HG03280 (cell line): ENCODE data around the gene NAA80.
A peak's percentile ranks its signal among the peaks of the same experiment; 100 is the strongest.

Experiments used
- ATAC-seq: cut with Tn5 transposase; IDR thresholded peaks from one replicate; pipeline ENCODE4 v1.9.1; 2021; ENCODE audit warnings: mild to moderate bottlenecking, moderate library complexity; ENCODE audit not compliant: unreplicated experiment

NAA80 gene

GRCh38 chr3:50330330-50330729 lies 31.1 kb upstream of the NAA80 start:
- no peak for ATAC-seq

GRCh38 chr3:50327943-50328691 lies 28.9 kb upstream of the NAA80 start, which contains the start of gene TUSC2:
TUSC2 (minus strand) TSS chr3:50328223; CDS start chr3:50328099, 124 bp downstream.
- peak; percentile 86 for ATAC-seq

DNA sequence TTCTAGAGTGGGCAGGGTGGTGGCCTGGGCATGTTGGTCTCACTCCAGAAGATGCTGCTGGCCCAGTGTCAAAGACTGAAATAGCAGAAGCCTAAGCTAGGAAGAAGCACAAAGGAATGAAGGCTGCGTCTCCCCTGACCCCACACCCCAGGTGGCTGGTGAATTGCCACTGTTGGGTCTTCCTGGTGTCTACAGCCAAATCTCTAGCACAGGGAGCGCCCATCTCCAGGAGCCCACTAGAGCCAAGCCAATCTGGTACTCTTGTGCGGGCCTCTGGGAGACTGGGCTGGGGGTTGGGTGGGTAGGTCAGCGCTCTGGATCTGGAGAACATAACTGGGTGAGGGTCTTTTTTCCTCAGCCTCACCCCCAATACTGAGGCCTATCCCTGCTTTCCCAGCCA lies 27.9 kb upstream of the NAA80 start:
- ATAC-seq, result no peak

DNA sequence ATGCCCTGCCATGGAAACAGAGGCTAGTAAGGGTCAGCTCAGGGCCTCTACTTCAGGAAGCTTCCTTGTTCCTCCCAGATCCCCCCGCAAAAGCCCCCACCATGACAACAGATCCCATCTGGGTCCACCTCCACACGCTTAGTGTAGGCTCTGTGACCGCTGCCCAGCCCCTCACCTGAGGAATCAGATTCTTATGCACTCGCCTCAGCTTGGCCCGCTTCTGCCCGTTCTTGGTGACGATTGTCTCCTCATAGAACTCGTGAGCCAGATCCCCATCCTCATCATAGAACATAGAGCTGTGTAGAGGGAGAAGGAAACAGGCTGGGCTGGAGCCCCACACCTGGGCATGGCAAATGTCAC lies 27.0 kb upstream of the NAA80 start:
- ATAC-seq, result no peak

- ATAC-seq, result no peak
Observed at GRCh38 chr3:50325497-50326181, 26.4 kb upstream of the NAA80 start.

DNA sequence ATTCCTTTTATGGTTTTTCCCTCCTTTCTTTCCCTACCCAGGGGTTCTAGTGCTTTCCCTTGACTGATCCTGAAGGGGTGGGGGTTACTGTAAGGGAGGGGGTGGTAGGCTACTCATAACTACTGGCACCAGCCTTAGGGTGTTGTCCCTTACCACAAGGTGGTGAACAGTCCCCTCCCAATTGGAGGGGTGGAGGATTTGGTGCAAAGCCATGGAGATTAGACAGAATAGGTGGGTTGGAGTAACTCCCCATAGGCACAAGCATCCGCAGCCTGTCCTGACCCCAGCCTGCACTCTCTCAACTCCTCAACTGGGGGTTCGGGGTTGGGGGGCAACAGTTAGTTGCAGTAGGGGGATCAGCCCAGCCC lies 25.9 kb upstream of the NAA80 start:
- ATAC-seq, result no peak

DNA sequence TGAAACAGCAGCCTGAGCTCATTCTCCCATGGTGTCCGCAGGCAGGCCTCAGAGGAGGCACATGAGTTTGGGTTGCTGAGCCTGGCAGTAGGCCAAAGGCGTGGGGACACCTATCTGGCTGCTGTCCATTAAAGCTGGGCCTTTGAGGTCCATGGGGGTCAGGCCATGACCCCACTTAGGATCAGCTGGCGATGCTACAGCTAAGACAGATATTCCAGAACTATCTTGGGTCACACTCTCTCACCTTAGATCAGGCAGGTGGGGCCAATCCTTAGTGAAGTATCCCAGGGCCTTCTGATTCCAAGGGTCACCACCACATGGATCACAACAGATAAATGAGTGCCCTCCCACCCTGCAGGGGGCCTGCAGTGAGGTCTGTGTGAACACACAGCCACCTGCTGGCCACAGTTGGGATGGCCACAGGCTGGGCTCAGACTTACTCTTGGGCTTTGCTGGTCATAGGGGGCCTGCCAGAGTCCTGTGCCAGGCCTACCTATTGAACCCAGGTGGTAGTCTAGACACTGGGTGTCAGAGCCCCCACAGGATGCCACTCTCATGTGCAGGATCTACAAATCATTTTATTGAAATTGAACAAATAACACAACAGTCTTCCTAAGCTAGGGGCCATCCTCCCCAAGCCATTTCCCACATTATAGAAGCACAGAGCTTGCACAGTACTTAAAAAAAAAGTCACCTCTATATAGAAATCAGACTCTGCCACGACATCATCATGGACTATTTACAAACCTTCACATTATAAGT lies 25.3 kb upstream of the NAA80 start:
- ATAC-seq, result no peak

DNA sequence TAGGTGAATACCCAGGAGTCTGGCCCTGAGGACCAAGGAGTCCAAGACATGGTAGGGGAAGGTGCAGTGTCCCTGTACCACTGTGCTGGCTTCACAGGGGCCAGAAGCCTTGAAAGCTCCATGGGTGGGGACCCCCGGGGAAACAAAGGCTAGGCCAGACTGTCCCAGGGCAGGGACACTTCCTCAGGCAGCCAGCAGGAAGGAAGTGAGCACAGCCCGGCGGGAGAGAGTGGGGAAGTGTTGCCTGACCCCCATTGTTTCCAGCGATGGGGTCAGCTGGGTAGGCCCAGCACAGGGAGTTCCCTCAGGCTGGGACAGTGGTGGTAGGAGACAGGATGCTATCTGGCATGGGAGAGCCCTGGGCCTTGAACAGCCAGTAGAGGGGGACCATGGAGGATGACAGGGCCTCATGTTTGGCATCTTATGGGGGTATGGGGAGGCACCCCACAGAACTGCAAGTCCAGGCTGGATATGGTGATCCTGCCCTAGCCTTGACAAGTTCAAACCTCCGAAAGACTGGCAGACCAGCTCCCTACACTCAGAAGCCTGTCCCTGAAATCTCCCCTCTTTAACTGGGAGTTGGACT lies 24.5 kb upstream of the NAA80 start:
- no peak for ATAC-seq

GRCh38 chr3:50323092-50323600 lies 23.9 kb upstream of the NAA80 start:
- ATAC-seq, result no peak

GRCh38 chr3:50322386-50323091 lies 23.3 kb upstream of the NAA80 start, which contains the start of gene HYAL2:
HYAL2 (minus strand) TSS chr3:50322745; CDS start chr3:50320489, 2,256 bp downstream.
- ATAC-seq, result no peak

GRCh38 chr3:50322115-50322385 lies 22.8 kb upstream of the NAA80 start:
- no peak for ATAC-seq

- peak; percentile 74 for ATAC-seq
Observed at GRCh38 chr3:50321336-50322114, 22.3 kb upstream of the NAA80 start.

DNA sequence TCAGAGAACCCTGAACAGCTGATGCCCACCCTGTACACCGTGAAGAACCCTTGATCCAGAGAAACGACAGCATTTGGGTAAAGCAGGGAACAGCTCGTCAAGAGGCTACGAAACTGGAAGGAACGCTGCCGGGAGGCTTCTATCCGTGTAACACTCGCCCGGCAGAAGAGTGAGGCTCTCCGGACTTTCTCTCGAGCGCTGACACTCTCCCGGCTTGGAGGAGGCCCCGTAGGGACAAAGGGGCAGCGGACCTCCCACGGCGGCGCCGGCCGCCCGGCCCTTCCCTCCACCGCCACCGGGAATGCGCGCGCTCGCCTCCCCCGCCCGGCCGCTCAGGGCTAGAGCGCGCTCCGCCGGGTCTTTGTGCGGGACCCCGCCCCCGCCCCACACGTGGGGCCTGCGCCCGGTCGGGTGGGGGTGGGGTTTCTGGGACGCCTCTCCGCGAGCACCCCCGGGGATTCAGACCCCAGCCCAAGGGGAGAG lies 21.7 kb upstream of the NAA80 start:
- peak; percentile 49 for ATAC-seq

DNA sequence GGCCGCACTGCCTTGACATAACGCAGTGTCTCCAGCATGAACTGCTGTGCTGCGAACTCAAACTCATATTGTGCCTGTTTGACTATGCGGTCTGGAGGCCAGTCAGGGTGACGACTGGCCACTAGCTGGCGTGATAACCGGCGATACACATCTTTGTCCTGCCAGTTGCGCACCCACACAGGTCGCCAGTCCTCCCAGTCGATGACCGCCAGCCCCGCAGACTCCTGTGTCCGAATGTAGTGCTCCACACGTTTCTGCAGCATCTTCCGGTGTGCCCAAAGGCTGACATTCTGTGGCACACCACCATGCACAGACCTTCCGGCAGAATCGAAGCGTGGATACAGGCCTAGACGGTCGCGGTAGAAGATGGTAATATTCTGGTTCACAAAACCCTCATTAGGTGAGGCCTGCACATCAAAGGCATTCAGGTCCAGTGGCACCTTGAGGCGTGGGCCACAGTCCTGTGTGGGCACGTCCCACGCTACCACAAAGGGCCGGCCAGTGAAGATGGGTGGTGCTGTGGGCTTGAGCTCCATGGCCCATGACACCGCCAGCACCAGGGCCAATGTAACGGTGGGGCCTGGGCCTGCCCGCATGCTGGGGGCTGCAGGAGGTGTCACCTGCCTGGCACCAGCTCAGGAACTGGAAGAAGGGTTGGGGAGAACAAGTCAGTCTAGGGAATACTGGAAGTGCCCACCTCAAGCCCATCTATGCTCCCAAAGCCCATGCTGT lies 20.9 kb upstream of the NAA80 start:
- ATAC-seq, result no peak

GRCh38 chr3:50319181-50319893 lies 20.1 kb upstream of the NAA80 start:
- ATAC-seq, result no peak

DNA sequence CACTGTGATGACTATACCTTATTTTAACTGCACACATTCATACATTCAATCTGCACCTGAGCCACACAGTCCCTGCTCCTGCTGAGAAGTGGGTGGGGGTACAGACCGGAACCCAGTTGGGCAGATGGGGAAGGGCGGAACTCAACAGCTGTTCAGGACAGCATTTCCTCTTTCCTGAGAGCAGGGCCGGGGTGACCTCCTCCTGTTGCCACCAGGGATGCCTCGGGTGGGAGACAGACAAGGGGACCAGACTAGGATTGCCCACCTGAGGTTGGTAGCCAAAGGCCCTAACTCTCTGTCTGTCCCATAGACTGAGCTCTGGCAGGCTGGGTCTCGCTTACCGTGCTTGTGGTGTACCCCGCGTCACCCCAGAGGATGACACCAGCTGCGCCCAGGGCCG lies 19.4 kb upstream of the NAA80 start:
- ATAC-seq, result no peak

GRCh38 chr3:50318163-50318562 lies 19.0 kb upstream of the NAA80 start:
- no peak for ATAC-seq

DNA sequence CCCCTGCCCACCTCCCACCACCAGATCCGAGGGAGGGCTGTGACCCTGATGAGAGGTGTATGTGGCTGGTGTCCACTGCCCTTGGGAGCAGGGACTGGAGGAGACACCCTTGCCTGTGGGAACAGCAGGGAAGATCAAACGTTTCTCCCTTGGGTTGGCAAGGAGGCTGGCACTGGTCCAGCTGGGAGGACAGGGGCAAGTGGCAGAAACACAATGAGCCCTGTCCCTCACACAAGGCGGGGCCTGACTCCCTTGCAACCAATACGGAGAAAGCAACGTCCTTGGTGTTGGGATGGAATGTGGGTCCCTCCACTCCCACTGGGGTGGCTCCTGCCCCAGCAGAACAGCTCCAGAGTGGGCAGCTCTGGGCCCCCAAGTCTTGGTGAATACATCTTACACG lies 18.1 kb upstream of the NAA80 start:
- ATAC-seq, result no peak
